Mesenchymal stem cell (in vitro differentiated cells and primary cell): ENCODE measurements around the gene CA14. TPM values are rescaled to one million over a fixed set of nuclear protein-coding genes. Genes with fewer than 3 reads are reported as not detected.
"Not testable (repeated sequence)": the region's sequence is repeated elsewhere in the genome, so short reads cannot be mapped to it uniquely, and the experiment has no call there.

Source experiments
- DNase-seq: peaks from one replicate; pipeline ENCODE4 v3.0.0-alpha.2; 2013
- H2AFZ ChIP-seq: one replicate; pipeline ENCODE4 v1.6.1; 2013; ENCODE audit warnings: low read depth, mild to moderate bottlenecking, control low read depth, inconsistent platforms, low read length, moderate library complexity
- H2AK5ac ChIP-seq: 2 replicates; pipeline ENCODE4 v1.6.1; 2013; ENCODE audit warnings: low read length, moderate library complexity, mild to moderate bottlenecking, inconsistent platforms; ENCODE audit not compliant: severe bottlenecking
- H2BK120ac ChIP-seq: one replicate; pipeline ENCODE4 v1.6.1; 2013; ENCODE audit warnings: low read depth, mild to moderate bottlenecking, inconsistent platforms, low read length, moderate library complexity
- H2BK12ac ChIP-seq, 2 experiments: one replicate each; pipeline ENCODE4 v1.6.1; 2013; ENCODE audit warnings: inconsistent platforms in 2 of 2, low read length in 2 of 2, mild to moderate bottlenecking in 2 of 2, moderate library complexity in 2 of 2, control low read depth in 1 of 2
- H2BK15ac ChIP-seq: one replicate; pipeline ENCODE4 v1.6.1; 2013; ENCODE audit warnings: mild to moderate bottlenecking, low read depth, inconsistent platforms; ENCODE audit not compliant: poor library complexity, severe bottlenecking
- H2BK5ac ChIP-seq: 2 replicates; pipeline ENCODE4 v1.6.1; 2013; ENCODE audit warnings: low read depth, mild to moderate bottlenecking, low read length, control low read depth, inconsistent platforms; ENCODE audit not compliant: poor library complexity, severe bottlenecking
- H3K14ac ChIP-seq, 2 experiments: one replicate each; pipeline ENCODE4 v1.6.1; 2013; ENCODE audit warnings: inconsistent platforms in 2 of 2, low read length in 2 of 2, control low read depth in 1 of 2, mild to moderate bottlenecking in 1 of 2, moderate library complexity in 1 of 2
- H3K18ac ChIP-seq, 2 experiments: one replicate each; pipeline ENCODE4 v1.6.1; 2013; ENCODE audit warnings: inconsistent platforms in 2 of 2, low read length in 2 of 2, control low read depth in 1 of 2, low read depth in 1 of 2, mild to moderate bottlenecking in 1 of 2
- H3K23ac ChIP-seq, 2 experiments: one replicate each; pipeline ENCODE4 v1.6.1; 2013; ENCODE audit warnings: inconsistent platforms in 2 of 2, low read length in 2 of 2, mild to moderate bottlenecking in 2 of 2, moderate library complexity in 2 of 2, control low read depth in 1 of 2
- H3K27ac ChIP-seq: 2 replicates; pipeline ENCODE4 v1.5.1; 2013; ENCODE audit warnings: mild to moderate bottlenecking, moderate library complexity, low read length, control low read depth, inconsistent platforms; ENCODE audit not compliant: poor library complexity, severe bottlenecking
- H3K27me3 ChIP-seq, 2 experiments: 2 replicates each; pipeline versions ENCODE4 v1.6.1 to v1.7.0; 2013; ENCODE audit warnings: low read length in 2 of 2, mild to moderate bottlenecking in 2 of 2, moderate library complexity in 2 of 2, control low read depth in 1 of 2, inconsistent platforms in 1 of 2; ENCODE audit not compliant: control insufficient read depth in 1 of 2, insufficient read depth in 1 of 2
- H3K36me3 ChIP-seq, 2 experiments: 2 replicates each; pipeline versions ENCODE4 v1.6.1 to v1.7.0; 2013; ENCODE audit warnings: low read length in 2 of 2, control low read depth in 1 of 2, inconsistent platforms in 1 of 2, low read depth in 1 of 2, mild to moderate bottlenecking in 1 of 2; ENCODE audit not compliant: insufficient read depth in 2 of 2, control insufficient read depth in 1 of 2
- H3K4ac ChIP-seq, 2 experiments: one replicate each; pipeline ENCODE4 v1.6.1; 2013; ENCODE audit warnings: inconsistent platforms in 2 of 2, low read length in 2 of 2, mild to moderate bottlenecking in 2 of 2, moderate library complexity in 2 of 2, control low read depth in 1 of 2, low read depth in 1 of 2
- H3K4me1 ChIP-seq: 2 replicates; pipeline ENCODE4 v1.6.1; 2013; ENCODE audit warnings: low read depth, low read length, control low read depth; ENCODE audit not compliant: control insufficient read depth, insufficient read depth
- H3K4me2 ChIP-seq: 2 replicates; pipeline ENCODE4 v1.6.1; 2013; ENCODE audit warnings: low read length, mild to moderate bottlenecking, inconsistent platforms; ENCODE audit not compliant: poor library complexity, severe bottlenecking
- H3K4me3 ChIP-seq, 2 experiments: 2 replicates each; pipeline versions ENCODE4 v1.5.1 to v1.7.0; 2013; ENCODE audit warnings: low read length in 2 of 2, mild to moderate bottlenecking in 2 of 2, control low read depth in 1 of 2, low read depth in 1 of 2; ENCODE audit not compliant: insufficient read depth in 1 of 2
- H3K79me1 ChIP-seq: replicated peaks from 2 replicates; pipeline ENCODE4 v1.6.1; 2013; ENCODE audit warnings: mild to moderate bottlenecking, control low read depth, low read length, inconsistent platforms; ENCODE audit not compliant: poor library complexity, severe bottlenecking
- H3K9ac ChIP-seq: 2 replicates; pipeline ENCODE4 v1.7.0; 2013; ENCODE audit warnings: mild to moderate bottlenecking, low read length, moderate library complexity
- H3K9me3 ChIP-seq: 2 replicates; pipeline ENCODE4 v1.7.0; 2013; ENCODE audit warnings: mild to moderate bottlenecking, low read length; ENCODE audit not compliant: control insufficient read depth
- H4K8ac ChIP-seq: one replicate; pipeline ENCODE4 v1.6.1; 2013; ENCODE audit warnings: inconsistent platforms, mild to moderate bottlenecking, low read length, moderate library complexity
- H4K91ac ChIP-seq: one replicate; pipeline ENCODE4 v1.6.1; 2013; ENCODE audit warnings: mild to moderate bottlenecking, low read length, inconsistent platforms
- WGBS: methylation state at CpG from one replicate; pipeline ENCODE4 v1.1.7; 2013; ENCODE audit warnings: mixed read lengths; 5-methylcytosine and 5-hydroxymethylcytosine counted together
- polyA plus RNA-seq, 2 experiments: library from polyadenylated mRNA; stranded (reverse); fragments of 200-250 nt; gene quantifications; one replicate each; pipeline ENCODE4 v1.2.3, GENCODE V29; 2013

Gene CA14
- 0.47 TPM for polyA plus RNA-seq (2013, experiment 1 of 2)
- 0.45 TPM for polyA plus RNA-seq (2013, experiment 2 of 2)

DNA sequence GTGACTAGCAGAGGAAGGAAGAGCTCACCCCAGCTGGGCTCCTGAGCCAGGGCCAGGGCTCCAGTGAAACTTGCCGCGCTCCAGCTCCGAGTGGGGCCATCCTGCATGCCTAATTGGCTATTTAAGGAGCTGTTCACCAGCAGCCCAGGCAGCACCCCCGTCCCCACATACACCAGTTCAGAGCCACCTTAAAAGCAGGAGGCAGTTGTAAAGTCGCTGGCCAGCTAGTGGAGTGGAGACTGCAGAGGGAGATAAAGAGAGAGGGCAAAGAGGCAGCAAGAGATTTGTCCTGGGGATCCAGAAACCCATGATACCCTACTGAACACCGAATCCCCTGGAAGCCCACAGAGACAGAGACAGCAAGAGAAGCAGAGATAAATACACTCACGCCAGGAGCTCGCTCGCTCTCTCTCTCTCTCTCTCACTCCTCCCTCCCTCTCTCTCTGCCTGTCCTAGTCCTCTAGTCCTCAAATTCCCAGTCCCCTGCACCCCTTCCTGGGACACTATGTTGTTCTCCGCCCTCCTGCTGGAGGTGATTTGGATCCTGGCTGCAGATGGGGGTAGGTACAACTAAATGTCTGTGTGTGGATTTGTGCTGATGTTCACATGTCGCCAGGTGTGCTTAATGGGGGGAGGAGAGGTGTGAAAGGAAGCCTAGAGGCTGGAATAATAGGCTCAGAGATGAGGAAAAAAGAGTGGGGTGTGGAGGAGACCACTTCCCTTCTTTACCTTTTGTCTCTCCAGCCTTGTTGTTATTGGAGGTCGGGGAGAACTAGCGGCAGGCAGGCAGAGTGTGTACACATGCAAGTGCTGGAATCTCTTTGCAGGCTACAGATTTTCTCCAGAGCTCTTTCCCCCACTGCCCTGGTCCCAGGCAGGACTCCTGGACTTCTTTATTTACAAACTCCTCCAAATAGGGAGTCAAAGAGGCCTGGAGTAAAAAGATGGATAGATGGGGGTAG lies at the start of gene CA14:
TSS of gene CA14 (plus strand) at position 151 of the 962 bp plus-strand sequence. CDS start at position 506, 355 bp downstream.
- Histone ChIP-seq H2BK120ac (peak within 1 kb of the TSS; percentile 76), H3K4me2 (peak within 1 kb of the TSS; percentile 44), H3K4ac (peak within 1 kb of the TSS; percentile 10 to 64), H3K14ac (peak within 1 kb of the TSS in 1 of 2 experiments; percentile 13), H2BK15ac (peak within 1 kb of the TSS; percentile 52), H3K36me3 (no peaks in the 10 kb centered on the region), H3K79me1 (peaks cover 2% of the 10 kb centered on the region), H2AFZ (peak within 1 kb of the TSS; percentile 11), H2BK12ac (peak within 1 kb of the TSS; percentile 65 to 79), H3K27ac (no peak within 1 kb of the TSS), H3K23ac (peak within 1 kb of the TSS in 1 of 2 experiments; percentile 42), H3K4me3 (no peak within 1 kb of the TSS), H4K8ac (peak within 1 kb of the TSS; percentile 46), H3K27me3 (peaks cover 28 to 34% of the 10 kb centered on the region in 2 experiments), H3K18ac (peak within 1 kb of the TSS; percentile 55 to 77), H2BK5ac (no peak within 1 kb of the TSS), H4K91ac (peak within 1 kb of the TSS; percentile 57), H3K9ac (peak within 1 kb of the TSS; percentile 80), H2AK5ac (peak within 1 kb of the TSS; percentile 49), H3K4me1 (peaks cover 28% of the 10 kb centered on the region), H3K9me3 (no peaks in the 10 kb centered on the region)
- WGBS: 4% methylated on average over 12 of the region's 13 CpGs
- DNase-seq: peak; percentile 38

DNA sequence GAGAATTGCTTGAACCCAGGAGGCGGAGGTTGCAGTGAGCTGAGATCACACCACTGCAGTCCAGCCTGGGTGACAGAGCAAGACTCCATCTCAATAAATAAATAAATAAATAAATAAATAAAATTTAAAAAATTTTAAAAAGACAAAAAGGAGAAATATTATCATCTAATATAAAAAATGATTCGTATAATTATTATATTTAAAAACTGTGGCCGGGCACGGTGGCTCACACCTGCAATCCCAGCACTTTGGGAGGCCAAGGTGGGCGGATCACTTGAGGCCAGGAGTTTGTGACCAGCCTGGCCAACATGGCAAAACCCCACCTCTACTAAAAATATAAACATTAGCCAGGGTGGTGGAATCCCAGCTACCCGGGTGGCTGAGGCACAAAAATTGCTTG lies 49.1 kb upstream of the CA14 start:
- not testable (repeated sequence) for H3K18ac ChIP-seq, H3K4me2 ChIP-seq, H4K91ac ChIP-seq, H2BK12ac ChIP-seq, H2AK5ac ChIP-seq, H3K27me3 ChIP-seq, H3K14ac ChIP-seq, H4K8ac ChIP-seq, H3K9me3 ChIP-seq, DNase-seq, H3K79me1 ChIP-seq, H3K9ac ChIP-seq, H2BK120ac ChIP-seq, H3K36me3 ChIP-seq, H3K27ac ChIP-seq, H3K4me3 ChIP-seq, H3K23ac ChIP-seq, H2BK15ac ChIP-seq, H3K4ac ChIP-seq, H2BK5ac ChIP-seq, H2AFZ ChIP-seq, H3K4me1 ChIP-seq
- WGBS: 97% methylated on average over 5 of the region's 6 CpGs

DNA sequence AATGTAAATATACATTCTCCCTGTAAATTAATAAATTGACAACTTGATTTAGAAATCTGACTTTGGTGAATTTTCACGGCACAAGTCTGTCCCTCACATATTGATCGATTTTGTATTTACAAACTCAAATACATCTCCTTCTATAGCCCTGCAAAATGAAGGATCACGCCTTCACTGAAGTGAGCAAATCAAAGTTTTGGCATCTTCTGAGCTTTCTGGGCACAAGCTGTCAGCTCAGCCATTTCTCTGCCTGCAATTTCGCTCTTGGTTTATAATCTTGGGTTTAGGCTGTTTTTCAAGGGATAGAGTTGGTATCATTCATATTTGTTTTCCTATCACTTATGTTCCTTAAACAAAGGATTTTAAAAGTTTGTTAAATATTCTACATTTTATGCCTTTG lies 47.5 kb upstream of the CA14 start:
- H3K27me3 ChIP-seq: no peaks in the 10 kb centered on the region
- H3K23ac ChIP-seq: no peak overlapping the region
- H2BK15ac ChIP-seq: no peak overlapping the region
- no peak for DNase-seq
- no peak overlapping the region for H4K91ac ChIP-seq
- H2AK5ac ChIP-seq: no peak overlapping the region
- no peaks in the 10 kb centered on the region for H3K4me1 ChIP-seq
- H3K4ac ChIP-seq: no peak overlapping the region
- no peaks in the 10 kb centered on the region for H3K9me3 ChIP-seq
- no peaks in the 10 kb centered on the region for H3K79me1 ChIP-seq
- no peak overlapping the region for H3K4me2 ChIP-seq
- H2AFZ ChIP-seq: no peak overlapping the region
- H4K8ac ChIP-seq: no peak overlapping the region
- no peak overlapping the region for H3K14ac ChIP-seq
- H3K27ac ChIP-seq: no peak overlapping the region
- no peak overlapping the region for H2BK120ac ChIP-seq
- H3K4me3 ChIP-seq: no peak overlapping the region
- H3K36me3 ChIP-seq: no peaks in the 10 kb centered on the region
- H2BK12ac ChIP-seq: no peak overlapping the region
- H3K18ac ChIP-seq: no peak overlapping the region
- no peak overlapping the region for H2BK5ac ChIP-seq
- H3K9ac ChIP-seq: no peak overlapping the region
- WGBS: 94% methylated on average over 3 of the region's 4 CpGs

DNA sequence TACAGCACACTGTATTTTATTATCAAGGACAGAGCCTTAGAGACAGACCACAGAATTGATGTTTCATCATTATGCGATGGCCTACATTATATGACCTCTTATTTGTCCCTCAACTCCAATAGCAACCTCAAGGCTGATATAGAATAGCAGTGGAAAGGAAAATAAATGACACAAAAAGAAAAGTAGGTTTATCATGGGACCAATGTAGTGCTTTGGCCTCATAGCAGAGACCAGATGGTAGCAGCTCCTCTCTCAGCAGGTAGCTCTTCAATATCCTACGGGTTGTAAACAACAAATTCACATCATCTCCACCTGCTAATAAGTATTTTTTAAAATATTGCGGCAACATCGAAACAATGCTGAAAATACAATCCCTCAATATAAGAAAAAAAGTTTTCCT lies 46.9 kb upstream of the CA14 start:
- Histone ChIP-seq H3K14ac (no peak overlapping the region), H2AK5ac (no peak overlapping the region), H3K23ac (no peak overlapping the region), H3K9ac (no peak overlapping the region), H3K79me1 (no peaks in the 10 kb centered on the region), H2BK12ac (no peak overlapping the region), H4K8ac (no peak overlapping the region), H4K91ac (no peak overlapping the region), H3K4me2 (no peak overlapping the region), H3K27ac (no peak overlapping the region), H3K4me1 (no peaks in the 10 kb centered on the region), H3K36me3 (no peaks in the 10 kb centered on the region), H3K4me3 (no peak overlapping the region), H3K4ac (no peak overlapping the region), H2BK5ac (no peak overlapping the region), H3K18ac (no peak overlapping the region), H3K27me3 (no peaks in the 10 kb centered on the region), H3K9me3 (no peaks in the 10 kb centered on the region), H2BK120ac (no peak overlapping the region), H2AFZ (no peak overlapping the region), H2BK15ac (no peak overlapping the region)
- WGBS: 86% methylated on average over 1 of the region's 4 CpGs
- DNase-seq: no peak
